Glomerular visceral epithelial cell (primary cell): ENCODE results near the gene EHD3.

Experiments used
- DNase-seq: peaks from one replicate; pipeline ENCODE4 v3.0.0-alpha.2; 2016; ENCODE audit errors: extremely low spot score

EHD3 gene

GRCh38 chr2:31236433-31237205 is 2.7 kb downstream of the EHD3 start:
- no peak for DNase-seq

DNA sequence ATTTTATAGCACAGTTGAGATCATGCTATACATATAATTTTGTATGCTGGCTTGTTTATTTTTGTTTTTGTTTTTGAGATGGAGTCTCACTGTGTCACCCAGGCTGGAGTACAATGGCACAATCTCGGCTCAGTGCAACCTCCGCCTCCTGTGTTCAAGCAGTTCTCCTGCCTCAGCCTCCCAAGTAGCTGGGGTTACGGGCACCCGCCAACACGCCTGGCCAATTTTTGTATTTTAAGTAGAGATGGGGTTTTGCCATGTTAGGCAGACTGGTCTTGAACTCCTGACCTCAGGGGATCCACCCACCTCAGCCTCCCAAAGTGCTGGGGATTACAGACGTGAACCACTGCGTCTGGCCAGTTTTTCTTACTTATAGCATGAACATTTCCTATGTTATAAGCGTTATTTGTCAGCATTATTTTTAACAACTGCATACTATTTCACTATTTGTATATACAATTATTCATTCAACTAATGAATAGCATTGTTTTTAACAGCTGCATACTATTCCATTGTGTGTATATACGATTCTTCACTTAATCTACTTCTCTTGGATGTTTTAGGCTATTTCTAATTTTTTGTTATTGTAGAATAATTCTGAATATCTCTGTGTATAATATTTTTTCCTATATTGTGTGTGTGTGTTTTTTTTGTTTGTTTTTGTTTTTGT is 3.5 kb downstream of the EHD3 start:
- DNase-seq: no peak

DNA sequence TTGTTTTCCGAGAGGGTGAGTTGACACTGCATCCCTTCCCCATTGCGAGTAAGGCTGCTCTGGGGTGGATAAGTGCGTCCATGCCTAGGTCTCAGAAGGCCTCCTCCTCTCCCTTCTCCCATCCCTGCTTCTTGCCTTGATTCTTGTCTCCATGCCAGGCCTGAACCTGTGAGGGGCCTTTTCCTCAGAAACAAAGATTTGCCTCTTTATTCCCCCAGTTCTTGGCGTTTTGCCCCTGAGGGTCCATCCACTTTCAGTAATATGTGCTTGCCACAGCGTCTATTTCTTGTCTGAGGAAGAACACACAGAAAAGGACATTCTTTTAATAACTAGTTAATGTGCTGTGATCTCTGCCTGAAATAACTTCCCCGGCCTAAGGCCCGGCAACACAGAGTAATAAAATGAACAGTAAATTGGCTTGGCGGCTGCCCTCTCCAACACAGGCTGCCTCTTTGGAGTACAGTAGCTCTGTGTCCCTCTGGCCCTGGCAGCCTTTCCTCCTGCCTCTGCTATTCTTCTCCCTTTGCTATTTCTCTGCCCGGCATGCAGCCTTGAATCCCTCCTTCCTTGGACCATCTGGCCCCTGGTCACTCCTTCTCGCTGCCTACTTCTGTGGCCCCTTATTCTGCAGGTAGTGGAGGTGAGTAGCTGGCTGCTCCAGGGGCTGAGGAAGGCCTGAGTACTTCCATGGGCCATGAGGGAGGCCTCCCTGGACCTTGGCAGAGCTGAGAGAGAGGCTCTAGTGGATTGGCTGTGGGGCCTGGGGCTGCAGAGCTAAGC is 4.4 kb downstream of the EHD3 start:
- no peak for DNase-seq

DNA sequence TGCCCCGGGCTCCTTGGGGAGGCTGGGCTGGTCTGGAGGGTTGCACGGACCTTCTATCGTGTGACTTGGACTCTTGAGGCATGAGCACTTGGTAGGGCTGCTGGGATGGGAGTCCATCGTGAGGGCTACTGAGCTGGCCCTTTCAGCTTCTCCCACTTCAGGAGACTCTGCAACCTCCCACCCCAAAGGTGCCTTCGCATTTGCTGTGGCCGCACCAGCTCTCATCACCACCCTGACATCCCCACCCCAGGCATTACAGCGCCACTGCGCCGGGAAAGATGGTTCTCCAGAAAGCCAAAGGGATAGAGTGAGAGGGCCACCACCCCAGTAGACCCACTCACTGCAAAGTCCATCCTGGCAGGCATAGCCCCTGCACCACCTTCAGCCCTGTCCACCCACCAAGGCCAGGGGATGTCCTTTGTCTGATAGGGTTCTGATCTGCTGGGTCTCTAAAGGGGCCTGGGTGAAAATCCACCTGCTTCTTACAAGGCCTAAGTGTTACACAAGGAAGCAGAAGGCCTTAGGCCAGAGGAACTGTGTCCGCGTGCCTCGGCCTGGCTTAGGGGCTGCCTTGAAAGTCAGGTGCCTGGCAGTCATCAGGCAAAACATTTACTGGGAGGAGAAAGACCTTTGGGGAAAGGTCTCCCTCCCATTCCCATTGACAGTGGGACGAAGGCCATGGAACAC is 5.1 kb downstream of the EHD3 start:
- DNase-seq: no peak

GRCh38 chr2:31239593-31240177 is 5.7 kb downstream of the EHD3 start:
- peak; percentile 43 for DNase-seq

DNA sequence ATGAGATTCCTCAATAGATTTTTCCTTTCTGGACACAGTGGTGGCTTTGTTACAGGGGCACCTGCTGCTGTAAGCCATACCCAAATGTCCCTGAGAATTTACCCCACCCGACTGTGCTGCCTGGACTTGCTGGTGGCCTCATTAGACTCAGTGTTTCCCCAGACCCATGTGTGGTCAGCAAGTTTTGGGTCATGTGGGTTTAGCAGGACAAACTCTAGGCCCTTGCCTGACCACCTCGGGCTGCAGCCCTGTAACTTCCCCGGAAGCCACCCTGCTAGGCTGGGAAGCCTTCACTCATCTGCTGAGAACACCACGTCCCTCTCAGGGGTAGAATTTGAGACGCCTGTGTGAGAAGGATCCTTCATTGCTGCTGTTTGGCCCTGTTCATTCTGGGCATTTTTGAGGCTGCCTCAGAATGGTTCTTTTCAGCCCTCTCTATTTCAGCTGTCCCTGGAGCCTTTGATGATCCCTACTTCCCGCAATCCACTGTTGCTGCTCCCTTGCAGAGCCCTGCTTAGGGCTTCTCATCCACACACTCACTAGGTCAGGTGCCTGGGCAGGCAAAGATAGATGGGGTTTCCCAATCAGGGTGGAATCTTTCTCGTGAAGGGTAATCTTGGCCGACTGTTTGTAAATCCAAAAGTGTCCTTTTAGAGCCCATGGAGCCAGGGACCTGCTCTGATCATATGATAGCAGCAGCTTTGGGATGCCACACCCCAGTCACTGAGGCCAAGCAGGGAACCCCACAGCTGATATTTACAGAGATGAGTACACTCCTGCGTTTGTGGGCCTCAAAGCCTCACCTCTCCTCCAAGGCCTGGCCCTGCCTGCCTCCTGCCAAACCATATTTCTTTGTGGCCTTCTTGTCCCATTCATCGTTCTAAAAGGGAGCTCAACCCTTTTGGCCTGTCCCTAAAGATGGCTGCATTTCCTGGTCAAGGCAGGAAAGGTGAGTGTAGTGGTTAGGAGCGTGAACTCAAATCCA is 6.7 kb downstream of the EHD3 start:
- no peak for DNase-seq

GRCh38 chr2:31241625-31242270 is 7.8 kb downstream of the EHD3 start:
- DNase-seq: no peak

GRCh38 chr2:31243053-31243452 is 9.1 kb downstream of the EHD3 start:
- DNase-seq: no peak

DNA sequence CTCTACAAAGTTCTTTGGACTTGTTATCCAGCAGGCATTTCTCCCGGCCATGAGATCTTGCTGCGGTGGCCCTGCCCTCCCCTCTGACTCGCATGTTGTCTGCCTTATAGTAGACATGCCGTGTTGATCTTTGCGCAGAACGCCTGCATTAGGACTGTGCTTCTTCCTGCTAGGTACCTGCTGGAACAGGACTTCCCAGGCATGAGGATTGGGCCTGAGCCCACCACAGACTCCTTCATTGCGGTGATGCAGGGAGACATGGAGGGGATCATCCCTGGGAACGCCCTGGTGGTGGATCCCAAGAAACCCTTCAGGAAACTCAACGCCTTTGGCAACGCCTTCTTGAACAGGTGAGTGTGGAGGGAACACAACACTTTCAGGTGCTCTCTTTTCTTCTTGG is 10.1 kb downstream of the EHD3 start:
- no peak for DNase-seq

GRCh38 chr2:31246184-31246852 is 12.4 kb downstream of the EHD3 start:
- no peak for DNase-seq

- peak; percentile 91 for DNase-seq
Measured at GRCh38 chr2:31247711-31248110, 13.8 kb downstream of the EHD3 start.

GRCh38 chr2:31248139-31248538 is 14.2 kb downstream of the EHD3 start:
- no peak for DNase-seq

DNA sequence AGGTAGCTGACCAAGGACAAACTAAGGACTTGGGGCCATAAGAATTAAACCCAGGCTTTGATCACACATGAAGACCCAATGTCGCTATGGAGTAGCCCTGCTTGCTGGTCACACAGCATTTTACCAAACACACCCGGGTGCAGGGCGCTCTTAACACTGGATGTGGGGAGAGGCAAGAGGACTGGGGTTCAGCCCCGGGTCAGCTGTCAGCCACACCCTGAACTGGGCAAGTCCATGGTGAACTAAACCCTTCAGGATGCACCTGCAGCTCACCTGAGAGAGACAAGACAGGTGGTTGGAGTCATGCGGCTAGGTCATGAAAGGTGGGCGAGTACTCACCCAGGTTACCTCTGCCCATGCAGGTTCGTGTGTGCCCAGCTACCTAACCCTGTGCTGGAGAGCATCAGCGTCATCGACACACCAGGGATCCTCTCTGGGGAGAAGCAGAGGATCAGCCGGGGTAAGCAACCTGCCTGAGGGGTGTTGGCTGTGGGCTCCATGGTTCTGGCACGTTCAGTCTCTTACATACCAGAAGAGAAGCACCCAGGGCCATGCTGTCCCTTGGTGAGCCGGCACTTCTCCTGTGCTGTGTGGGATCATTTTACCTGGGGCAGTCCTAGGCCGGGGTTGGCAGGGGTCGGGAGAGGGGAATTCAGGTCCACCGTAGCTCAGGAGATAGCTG is 15.2 kb downstream of the EHD3 start:
- no peak for DNase-seq

- DNase-seq: no peak
Measured at GRCh38 chr2:31251018-31251417, 17.1 kb downstream of the EHD3 start.

GRCh38 chr2:31251851-31252250 is 17.9 kb downstream of the EHD3 start:
- no peak for DNase-seq

- peak; percentile 38 for DNase-seq
Measured at GRCh38 chr2:31253356-31254131, 19.6 kb downstream of the EHD3 start.

DNA sequence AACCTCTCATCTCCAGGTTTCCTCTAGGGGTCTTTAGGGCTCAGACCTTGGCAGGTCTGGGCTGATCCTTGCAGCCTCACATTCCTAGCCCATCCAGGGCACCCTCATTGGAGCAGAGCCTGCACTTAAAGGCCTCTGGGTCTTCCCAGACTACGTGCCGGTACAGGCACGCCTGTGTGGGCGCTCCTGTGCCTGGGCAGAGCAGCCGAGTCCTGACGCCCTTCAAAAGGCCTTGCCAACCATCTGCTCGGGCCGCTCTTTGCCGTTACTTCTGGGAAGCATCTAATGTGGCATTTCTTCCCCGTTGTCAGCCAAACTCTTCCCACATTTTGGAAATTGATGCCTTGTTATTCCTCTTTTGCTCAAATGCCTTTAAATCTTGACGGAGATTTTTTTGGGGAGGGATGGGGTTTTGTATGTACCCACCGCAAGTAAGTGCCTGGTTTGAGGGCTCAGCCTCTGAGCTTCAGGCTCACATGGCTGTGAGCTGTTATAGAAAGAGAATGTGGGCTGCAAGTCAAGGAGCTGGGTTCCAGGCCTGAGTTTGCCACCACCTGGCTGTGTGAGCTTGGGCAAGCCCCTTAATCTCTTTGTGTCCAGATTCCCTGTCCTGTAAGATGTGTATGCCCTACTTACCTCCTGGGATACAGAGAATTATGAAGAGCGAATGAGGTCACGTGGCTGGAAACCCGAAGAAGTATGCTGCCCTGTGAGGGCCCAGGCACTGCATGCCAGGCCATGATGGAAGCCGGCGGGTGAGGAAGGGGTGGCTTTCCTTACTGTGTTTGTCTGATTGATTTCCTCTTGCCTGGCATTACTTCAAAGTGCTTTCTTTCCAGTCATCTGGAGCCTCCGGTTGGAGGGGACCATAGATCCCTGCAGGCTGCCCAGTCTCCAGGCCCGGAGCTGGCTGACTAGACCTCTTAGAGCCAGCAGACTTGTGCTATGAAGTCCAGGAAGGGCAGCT is 20.6 kb downstream of the EHD3 start:
- no peak for DNase-seq
